Activated CD4-positive, CD25-positive, alpha-beta regulatory T cell treated with anti-CD3 and anti-CD28 coated beads, Interleukin-2, amount 50 U/mL, for 24 hours (primary cell): Measurements from ENCODE around the gene PSMF1.

ENCODE experiments used
- ATAC-seq, 2 donors: fragments of 150-1000 bp; cut with Tn5 transposase; one replicate each; pipeline ENCODE4 v1.10.0; 2021; ENCODE audit warnings: mild to moderate bottlenecking in 1 of 2, moderate library complexity in 1 of 2

Gene PSMF1, protein sequence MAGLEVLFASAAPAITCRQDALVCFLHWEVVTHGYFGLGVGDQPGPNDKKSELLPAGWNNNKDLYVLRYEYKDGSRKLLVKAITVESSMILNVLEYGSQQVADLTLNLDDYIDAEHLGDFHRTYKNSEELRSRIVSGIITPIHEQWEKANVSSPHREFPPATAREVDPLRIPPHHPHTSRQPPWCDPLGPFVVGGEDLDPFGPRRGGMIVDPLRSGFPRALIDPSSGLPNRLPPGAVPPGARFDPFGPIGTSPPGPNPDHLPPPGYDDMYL

DNA sequence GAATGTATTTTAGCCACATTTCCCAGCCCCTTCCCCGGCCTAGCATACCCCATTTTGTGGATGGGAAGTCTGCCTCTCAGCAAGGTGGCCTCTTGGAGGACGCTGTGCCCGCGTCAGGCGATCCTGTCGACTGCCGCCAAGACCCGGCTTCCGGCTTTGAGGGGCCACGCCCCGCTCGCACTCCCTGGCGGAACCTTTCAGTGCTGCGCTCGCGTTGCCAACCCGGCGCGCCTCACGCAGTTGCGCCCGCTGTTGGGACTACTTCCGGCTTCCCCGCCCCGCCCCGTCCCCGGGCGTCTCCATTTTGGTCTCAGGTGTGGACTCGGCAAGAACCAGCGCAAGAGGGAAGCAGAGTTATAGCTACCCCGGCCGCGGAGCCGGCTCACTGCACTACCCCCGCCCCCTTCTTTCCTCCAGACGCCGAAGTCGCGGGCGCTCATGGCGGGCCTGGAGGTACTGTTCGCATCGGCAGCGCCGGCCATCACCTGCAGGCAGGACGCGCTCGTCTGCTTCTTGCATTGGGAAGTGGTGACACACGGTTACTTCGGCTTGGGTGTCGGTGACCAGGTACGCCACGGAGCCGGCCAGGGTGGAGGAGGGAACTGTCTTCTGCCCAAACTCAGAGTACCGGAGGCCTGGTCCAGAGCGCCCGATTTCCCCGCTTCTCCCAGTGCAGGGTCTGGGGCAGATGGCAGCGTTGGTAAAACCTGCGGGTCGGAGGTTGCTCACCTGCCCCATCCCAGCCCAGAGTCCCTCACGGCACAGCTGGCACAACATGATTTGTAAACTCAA, at the start of gene PSMF1:
TSS of gene PSMF1 (plus strand) at position 267 of the 792 bp plus-strand sequence. CDS start at position 439, 172 bp downstream.
- peak; percentile 97 to 98 for ATAC-seq

DNA sequence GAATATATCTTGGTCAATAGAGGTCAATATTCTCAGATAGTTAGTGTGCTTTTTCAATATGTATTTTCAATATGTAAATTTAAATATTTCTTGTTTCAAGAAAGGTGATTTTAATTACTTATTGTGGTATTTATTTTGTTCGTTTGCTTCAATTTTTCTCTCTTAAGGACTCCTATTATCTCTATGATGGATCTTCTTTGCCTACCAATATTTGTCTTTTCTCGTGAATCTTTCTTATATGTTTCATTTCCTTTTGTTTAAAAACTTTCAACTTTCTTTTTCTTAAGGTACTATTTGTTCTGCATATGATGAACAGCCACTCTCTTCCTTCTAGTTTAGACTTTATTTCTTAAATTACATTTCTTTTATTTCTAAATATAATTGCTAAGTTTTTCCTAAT, 46.1 kb upstream of the PSMF1 start:
- ATAC-seq = no peak

DNA sequence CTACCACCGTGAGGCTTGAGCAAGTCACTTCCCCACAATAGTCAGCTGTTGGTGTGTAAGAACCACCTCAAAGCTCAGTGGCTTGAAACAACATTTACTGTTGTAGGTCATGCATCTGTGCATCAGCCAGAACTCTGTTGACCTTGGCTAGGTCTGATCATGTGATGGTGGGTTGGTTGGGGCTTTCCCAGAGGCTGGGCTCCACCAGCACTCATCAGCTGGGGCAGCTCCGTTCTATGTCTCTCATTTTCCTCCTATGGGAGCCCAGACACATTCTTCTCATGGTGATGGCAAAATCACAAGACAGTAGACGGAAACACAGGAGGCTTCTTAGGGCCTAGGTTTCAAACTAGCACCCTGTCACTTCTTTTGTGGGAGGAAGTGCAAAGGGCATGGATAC, 42.8 kb upstream of the PSMF1 start:
- ATAC-seq = no peak

DNA sequence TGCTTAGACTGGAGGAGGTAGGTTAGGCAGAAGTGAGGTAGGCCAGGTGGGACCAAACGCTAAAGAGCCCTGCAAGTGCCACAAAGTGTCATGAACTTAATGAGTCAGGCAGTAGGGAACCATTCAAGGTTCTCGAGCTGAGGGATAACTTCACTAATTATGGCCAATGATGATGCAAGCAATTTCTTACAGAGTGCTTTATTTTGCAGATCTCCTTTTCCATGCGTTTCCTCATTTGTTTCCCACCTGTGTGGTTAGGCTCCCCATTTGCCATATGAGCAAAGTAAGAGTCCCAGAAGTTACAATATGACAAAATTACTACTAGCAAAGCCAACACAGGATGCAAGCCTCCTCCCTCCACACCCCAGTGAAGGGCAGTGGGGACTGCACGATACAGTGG, 36.5 kb upstream of the PSMF1 start:
- no peak for ATAC-seq

DNA sequence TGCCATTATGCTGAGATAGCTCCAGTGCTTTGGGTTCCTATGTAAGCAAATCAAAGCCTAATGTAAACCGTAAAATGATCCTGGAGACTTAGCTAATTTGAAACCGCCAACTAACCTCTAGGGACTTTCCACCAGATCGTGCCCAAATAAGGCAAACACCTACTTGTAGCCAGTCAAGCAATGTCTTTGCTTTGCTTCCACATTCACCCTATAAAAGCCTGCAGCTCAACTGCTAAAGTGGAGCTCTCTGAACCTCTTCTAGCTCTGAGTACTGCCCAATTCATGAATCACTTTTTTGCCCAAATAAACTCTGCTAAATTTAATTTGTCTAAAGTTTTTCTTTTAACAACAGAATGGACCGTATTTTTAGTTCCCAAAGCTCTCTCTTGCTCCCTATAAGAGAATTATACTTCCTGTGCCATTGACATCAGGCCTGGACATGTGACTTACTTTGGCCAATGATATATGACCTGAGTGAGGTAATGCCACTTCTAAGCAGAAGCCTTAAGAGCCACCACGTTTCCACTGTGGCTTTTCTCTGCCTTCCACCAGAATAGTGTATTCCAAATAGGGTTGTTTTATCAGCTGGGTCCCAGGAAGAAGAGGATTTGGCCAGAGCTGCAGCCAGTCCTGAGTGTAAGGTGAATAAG, 34.8 kb upstream of the PSMF1 start:
- ATAC-seq = peak in 1 of 2 donors; percentile 20

DNA sequence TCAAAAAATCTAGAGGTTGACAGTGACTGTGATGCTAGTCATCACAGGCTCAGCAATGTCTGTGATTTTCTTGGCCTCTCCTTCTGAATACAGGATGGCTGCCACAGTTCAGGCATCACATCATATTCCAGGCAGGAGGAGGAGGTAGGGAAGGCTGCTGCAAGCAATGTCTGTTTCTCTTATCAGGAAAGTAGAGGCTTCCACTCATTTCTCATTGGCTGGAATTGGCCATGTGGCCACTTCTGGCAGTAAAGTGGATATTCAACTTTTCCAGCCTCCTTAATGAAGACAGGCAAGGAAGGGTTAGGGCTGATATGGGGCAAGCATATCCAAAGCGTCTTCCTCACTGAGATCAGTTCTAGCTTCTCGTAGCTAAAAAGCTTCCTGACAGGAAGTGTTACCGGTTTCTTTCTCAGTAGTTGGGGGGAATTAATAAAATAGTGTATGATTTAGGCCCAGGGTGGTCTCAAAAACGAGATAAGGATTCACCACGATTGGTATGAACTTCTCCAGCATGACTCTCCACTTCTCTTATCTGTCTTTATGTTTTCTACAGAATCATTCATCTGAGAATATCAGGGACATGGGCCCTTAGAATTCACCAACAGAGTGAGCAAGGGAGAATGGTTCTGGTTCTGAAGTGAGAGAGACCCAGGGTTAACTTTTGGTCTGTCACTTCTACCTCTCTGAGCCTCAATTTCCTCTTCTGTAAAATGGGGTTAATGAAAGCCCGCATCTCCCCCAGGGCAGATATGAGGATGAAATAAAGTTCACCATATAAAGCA, 32.7 kb upstream of the PSMF1 start:
- ATAC-seq = no peak

DNA sequence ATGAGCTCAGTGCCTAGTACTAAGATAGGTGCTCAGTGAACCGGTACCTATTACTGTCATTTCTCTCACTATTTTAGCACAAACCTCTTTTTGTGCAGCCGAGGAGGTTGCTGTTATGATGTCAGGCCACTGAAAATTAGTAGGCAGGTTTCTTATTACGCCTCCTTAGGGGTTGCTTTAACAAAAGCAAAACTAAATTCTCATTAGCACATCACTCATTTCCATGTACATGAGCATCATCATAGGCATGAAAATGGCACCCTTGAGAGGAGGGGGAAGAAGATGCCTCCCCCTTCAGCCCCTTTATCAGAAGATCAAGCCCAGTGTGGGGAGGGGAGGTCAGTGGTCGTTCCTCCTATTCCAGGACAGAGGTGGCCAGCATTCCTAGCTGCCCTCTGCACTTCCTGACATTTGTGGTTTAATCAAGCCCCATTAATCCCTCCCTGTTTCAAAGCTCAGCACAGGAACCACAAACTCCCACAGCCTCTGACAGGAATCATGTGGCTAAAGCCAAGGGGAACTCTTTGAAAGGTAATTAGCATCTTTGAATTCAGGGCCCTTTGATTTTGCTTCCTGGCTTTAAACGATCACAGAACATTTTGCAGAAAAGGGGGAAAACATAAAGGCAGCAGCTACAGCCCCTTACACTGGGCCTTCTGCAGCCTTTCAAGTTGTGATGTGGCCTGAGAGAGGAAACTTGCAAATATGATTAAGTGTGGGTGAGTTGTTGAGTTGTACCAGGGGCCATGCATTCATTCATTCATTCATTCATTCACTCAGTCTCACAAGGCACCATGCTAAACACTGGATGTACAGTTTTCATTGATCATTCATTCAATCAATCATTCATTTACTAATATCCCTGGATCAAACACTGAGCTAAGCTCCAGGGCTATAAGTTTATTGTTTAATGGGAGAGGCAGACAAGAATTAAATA, 31.9 kb upstream of the PSMF1 start:
- ATAC-seq = peak; percentile 53 to 73

DNA sequence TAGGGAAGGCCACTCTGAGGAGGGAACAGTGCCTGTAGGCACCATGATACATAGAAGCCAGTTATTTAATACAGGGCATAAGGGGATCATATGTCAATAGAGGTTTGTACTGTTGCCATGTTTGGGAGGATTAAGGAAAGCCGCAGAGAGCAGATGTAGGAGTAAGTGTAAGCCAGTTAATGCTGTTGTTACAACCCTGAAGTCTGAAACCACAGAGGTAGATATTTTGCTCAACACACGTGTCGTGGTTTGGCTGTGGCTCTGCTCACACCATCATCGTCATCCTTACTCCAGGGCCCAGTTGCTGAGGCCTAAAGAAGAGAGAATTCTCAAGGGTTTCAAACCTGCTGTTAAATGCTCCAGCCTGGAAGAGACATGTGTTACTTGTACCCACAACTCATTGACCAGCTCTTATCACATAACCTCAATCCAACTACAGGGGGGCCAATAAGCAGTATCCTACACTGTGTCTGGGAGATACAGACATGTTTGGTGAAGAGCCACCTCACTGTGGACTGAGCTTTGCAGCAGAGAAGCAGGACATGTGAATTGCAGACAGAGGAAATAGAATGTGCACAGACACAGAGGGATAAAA, 31.0 kb upstream of the PSMF1 start:
- no peak for ATAC-seq

DNA sequence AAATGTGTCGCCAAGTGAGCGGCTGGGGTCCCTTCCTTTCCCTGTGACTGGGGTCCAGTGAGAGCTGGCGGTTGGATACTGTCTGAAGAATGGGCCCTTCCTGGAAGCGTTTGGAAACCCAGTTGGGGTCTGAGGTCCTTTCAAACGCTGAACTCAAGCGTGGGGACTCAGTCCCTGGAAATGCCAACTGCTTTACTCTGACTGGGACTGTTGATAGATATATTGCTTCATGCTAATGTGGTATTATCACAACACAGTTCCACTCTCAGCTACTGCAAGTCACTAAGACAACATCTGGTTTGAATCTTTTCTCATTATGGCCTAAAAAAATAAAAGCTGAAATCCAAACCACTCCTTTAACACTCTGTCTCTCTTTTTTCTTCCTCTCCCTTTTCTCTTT, 23.7 kb upstream of the PSMF1 start:
- no peak for ATAC-seq

DNA sequence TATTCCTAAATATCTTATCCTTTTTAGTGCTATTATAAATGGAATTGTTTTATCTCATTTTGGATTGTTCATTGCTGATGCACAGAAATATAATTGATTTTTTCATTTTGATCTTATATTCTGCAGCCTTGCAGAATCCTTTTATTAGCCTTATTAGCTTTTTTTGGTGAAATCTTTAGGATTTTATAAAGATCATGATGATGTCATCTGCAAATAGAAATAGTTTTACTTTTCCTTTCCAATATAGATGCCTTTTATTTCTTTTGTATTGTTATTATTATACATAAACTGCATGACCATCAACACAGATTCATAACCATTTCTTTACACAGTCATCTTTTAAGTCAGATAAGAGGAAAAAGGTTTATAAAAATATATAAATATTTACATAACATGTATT, 16.9 kb upstream of the PSMF1 start:
- ATAC-seq = no peak

DNA sequence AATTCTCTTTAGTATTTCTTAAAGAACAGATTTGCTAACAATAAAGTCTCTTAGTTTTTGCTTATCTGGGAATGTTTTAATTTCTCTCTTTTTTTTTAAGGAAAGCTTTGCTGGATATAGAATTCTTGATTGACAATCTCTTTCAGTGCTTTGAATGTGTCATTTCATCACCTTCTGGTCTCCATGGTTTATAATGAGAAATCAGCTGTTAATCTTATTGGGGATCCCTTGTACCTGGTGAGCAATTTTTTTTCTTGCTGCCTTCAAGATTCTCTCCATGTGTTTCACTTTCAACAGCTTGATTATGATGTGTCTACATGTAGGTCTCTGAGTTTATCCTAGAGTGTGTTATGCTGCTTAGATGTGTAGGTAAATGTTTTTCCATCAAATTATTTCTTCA, 16.4 kb upstream of the PSMF1 start:
- no peak for ATAC-seq

DNA sequence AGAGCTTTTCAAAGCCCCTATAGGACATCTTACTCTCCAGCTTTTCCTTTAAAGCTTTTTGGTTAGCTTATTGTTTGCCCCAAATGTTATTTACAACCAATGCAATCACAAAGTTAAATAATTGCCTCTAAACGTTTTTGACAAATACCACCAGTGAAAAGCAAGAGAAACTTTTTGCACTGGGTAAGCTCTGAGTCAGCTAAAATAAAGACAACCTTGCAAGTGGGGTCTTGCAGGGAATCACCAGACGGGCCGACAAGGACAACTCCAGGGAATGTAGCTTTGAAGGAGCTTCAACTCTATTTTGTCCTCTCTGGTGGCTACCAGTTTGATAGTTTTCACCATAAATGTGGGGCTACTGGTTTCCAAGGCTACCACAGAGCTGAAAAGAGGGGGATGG, 14.7 kb upstream of the PSMF1 start:
- ATAC-seq = no peak

DNA sequence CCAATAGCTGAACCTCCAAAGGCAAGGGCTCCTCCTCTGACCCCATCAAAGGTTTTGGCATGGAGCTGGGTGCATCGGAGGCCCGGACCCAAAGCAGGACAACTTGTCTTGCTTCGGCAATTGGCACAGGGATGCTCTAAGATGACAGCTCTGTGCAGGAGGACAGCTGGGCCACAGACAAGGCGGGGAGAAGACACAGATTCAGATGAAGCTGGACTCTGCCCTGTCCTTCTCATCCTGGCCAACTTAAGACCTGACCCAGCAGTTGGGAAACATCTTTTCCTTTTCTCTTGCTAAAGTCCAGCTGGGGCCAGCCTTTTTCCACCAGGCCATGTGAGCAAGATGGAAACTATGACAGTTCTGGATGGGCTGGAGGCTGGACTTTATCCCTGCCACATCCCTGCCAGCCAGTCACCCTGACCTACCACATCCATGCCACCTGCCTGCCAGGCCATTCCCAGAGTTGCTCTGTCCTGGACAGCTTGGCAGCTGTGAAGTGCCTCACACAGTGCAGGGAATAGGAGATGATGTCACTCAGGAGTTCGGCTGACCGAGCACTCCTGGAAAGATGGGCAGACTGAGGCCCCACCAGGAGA, 12.7 kb upstream of the PSMF1 start:
- no peak for ATAC-seq

DNA sequence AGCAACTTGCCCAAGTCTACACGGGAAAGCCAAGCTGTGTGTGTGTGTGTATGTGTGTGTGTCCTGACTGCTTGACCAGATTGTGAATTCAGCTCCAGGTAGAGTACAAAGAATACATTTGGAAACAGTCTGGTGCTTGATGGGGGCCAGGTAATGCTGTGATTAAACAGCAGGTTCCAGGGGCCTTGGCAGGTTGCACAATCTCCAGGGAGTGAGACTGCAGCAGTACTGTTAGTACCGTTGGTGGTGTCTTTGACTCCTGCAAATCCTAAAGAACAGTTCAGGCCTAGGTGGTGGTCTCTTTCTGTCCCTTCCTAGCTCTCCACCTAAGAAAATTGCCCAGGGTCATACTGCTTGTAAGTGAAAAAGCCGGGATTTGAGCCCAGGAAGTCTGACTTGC, 11.2 kb upstream of the PSMF1 start:
- ATAC-seq = no peak

DNA sequence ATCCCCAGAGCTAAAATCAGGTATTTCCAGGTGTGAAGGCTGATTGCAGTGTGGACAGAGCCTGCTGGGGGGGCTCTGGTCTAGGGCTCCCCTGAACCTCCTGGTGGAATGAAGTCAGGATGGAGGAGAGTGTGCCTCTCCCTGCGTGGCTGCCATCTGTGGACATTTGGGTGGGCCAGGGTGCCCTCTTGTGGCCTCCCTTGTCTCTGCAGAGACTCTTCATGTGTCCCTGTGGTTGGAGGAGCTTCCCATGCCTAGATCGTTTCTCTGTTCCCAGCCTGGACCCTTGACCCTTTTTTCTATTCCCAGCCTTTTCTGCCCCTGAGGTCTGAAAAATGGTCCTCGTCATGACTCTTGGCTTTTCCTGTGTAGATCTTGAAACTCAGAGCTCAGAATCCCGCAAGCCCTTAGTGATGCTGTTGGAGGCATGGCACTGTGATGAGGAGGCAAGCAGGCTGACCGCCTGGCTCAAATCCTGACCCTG, 9.9 kb upstream of the PSMF1 start:
- peak; percentile 35 to 62 for ATAC-seq

DNA sequence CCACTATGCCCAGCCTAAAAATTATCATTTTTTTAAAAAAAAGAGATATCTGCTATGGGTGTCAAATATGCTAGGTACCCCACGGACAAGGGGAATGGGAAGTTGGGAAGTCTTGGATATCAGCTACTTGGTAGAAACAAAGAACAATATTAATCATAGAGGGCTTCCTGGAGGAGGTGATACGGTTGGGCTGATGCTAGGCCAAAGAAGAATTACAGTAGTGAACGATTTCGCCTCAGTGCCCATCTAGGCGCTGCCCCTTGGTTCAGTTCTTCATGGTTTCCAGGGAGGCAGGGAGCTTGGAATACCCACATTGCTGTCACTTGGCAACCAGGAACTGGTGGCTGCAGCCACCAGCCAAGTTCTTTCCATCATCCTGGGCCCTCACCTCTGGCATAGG, 5.5 kb upstream of the PSMF1 start:
- ATAC-seq = no peak

DNA sequence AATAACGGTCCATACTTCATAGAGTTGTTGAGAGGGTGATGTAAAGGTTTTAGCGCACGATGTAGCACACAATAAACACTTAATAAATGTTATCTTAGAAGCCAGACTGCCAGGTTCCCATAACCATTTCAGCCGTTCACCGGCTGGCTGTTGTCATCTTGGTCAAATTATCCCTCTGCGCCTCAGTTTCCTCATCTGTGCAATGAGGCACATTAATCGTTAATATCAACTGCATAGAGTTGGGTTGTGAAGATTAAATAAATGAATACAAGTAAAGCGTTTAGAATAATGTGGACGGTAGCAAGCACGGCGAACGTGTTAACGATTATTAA, 432 bp upstream of the PSMF1 start:
- ATAC-seq = no peak

DNA sequence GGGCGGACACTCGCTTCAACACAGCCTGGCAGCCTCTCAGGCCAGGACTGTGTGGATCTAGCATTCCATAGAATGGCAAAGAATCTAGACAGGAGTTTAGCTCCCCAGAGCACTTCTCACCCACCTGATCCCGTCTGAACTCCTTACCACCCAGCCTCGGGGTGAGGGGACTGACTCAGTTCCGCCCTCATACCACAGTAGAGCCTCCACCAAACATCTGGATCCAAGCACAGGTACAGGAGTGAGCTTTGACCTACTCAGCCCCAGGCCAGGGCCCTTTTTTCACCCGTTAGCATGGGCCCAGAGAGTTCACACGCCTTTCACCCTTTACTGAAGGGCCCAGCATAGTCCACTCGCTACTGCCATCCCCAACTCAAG, 715 bp downstream of the PSMF1 start:
- ATAC-seq = no peak

DNA sequence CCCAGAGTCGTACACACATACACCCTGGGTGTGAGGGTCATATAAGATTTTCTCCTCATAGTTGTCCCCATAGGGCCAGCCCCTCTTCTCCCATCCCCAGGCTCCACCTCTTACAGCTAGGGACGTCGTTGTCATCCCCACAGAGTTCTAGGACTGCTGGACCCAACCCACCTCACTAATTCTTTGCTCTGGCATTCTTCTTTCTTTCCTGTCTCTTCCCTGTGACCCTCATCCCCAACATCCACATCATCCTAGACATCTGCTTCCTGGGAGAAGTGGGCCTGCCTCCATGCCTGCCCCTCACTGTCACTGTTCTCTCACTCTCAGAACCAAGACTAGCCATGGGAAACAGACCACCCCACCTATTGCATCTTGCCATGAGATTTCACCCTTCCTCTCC, 1.1 kb downstream of the PSMF1 start:
- ATAC-seq = no peak

DNA sequence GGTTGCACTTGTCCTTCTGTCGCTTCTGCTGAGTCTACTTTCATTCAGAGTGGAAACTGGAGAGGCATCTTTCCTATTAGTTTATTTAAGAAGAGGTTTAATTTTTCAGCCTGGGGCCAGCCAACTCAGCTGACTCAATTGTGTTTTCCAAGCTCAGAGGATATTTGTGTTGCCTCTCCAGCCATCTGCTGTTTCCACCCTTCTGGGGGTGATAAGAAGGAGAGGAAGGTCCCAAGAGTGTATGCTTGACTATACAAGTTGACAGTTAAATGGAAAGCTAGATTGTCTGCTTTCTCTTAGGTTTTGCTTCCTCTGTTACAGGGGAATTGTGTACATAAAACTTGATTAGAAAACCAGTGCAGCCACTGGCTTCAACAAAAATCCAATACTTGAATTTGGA, 3.0 kb downstream of the PSMF1 start:
- ATAC-seq = no peak
